K562 (cell line): Measurements from ENCODE around the gene SEC24B. TPM values are rescaled to one million over a fixed set of nuclear protein-coding genes. Genes with fewer than 3 reads are reported as not detected.

Source experiments
- ARHGAP35 ChIP-seq: fragments of 450-650 bp; IDR thresholded peaks from 2 replicates; pipeline ENCODE4 v1.6.1; 2018; ENCODE audit not compliant: partially characterized antibody
- CREB1 ChIP-seq, 2 experiments: sonication (generic) in 1 of 2; formaldehyde crosslinking in 1 of 2; IDR thresholded peaks; 2 replicates each; pipeline versions ENCODE4 v1.6.1 to v1.8.0; 2012 to 2022; ENCODE audit warnings: inconsistent platforms in 1 of 2, mild to moderate bottlenecking in 1 of 2, missing genetic modification reagents in 1 of 2, moderate library complexity in 1 of 2
- DNMT1 ChIP-seq: fragments of 450-650 bp; IDR thresholded peaks from 2 replicates; pipeline ENCODE4 v1.6.1; 2016; ENCODE audit warnings: antibody characterized with exemption, mild to moderate bottlenecking
- ELK1 ChIP-seq: sonication (generic); formaldehyde crosslinking; IDR thresholded peaks from 2 replicates; pipeline ENCODE4 v1.8.1; 2022; ENCODE audit warnings: missing genetic modification reagents
- ELK3 ChIP-seq: fragments of 450-650 bp; formaldehyde crosslinking; IDR thresholded peaks from 2 replicates; pipeline ENCODE4 v1.4.0; 2020; ENCODE audit warnings: mild to moderate bottlenecking
- FOXJ3 ChIP-seq: sonication (generic); formaldehyde crosslinking; IDR thresholded peaks from 2 replicates; pipeline ENCODE4 v1.4.0; 2020; ENCODE audit warnings: mild to moderate bottlenecking, missing genetic modification reagents
- FUS ChIP-seq: fragments of 200-400 bp; formaldehyde crosslinking; optimal IDR thresholded peaks from 2 replicates; pipeline ENCODE3; 2017; ENCODE audit warnings: low read depth, low read length
- GABPB1 ChIP-seq: sonication (generic); formaldehyde crosslinking; IDR thresholded peaks from 2 replicates; pipeline ENCODE4 v1.8.0; 2022; ENCODE audit warnings: mild to moderate bottlenecking, missing genetic modification reagents
- HOXB6 ChIP-seq: fragments of 250-450 bp; sonication (Bioruptor Pico); IDR thresholded peaks from 2 replicates; pipeline ENCODE4 v1.5.1; 2022; ENCODE audit warnings: mild to moderate bottlenecking, borderline replicate concordance
- ILK ChIP-seq: fragments of 450-650 bp; IDR thresholded peaks from 2 replicates; pipeline ENCODE4 v1.6.1; 2016; ENCODE audit warnings: missing genetic modification characterization, low read depth, mild to moderate bottlenecking, missing compliant biosample characterization, moderate library complexity, borderline replicate concordance
- KAT7 ChIP-seq: sonication (generic); formaldehyde crosslinking; IDR thresholded peaks from 2 replicates; pipeline ENCODE4 v1.8.0; 2022; ENCODE audit warnings: missing genetic modification reagents, mild to moderate bottlenecking, borderline replicate concordance
- KDM4B ChIP-seq, 2 experiments: fragments of 450-650 bp in 1 of 2; sonication (generic) in 1 of 2; IDR thresholded peaks; 2 replicates each; pipeline ENCODE4 v1.6.1; 2016 to 2017; ENCODE audit warnings: borderline replicate concordance in 2 of 2, antibody characterized with exemption in 1 of 2, low read depth in 1 of 2, mild to moderate bottlenecking in 1 of 2
- L3MBTL2 ChIP-seq: fragments of 450-650 bp; IDR thresholded peaks from 2 replicates; pipeline ENCODE4 v1.6.1; 2016; ENCODE audit warnings: mild to moderate bottlenecking, moderate library complexity
- MEIS2 ChIP-seq: fragments of 450-650 bp; IDR thresholded peaks from 2 replicates; pipeline ENCODE4 v1.6.1; 2014; ENCODE audit warnings: mild to moderate bottlenecking; ENCODE audit not compliant: partially characterized antibody
- NONO ChIP-seq, 2 experiments: fragments of 200-400 bp in 1 of 2; fragments of 450-650 bp in 1 of 2; formaldehyde crosslinking in 1 of 2; IDR thresholded peaks; 2 replicates each; pipeline ENCODE4 v1.6.1; 2017; ENCODE audit warnings: low read depth in 2 of 2, mild to moderate bottlenecking in 2 of 2, moderate library complexity in 2 of 2, low read length in 1 of 2
- NUFIP1 ChIP-seq: fragments of 450-650 bp; IDR thresholded peaks from 2 replicates; pipeline ENCODE4 v1.6.1; 2018; ENCODE audit not compliant: partially characterized antibody
- POLR3A ChIP-seq: IDR thresholded peaks from 2 replicates; pipeline ENCODE4 v1.6.1; 2011; ENCODE audit warnings: borderline replicate concordance, mild to moderate bottlenecking, moderate library complexity; ENCODE audit not compliant: insufficient read length, insufficient read depth; ENCODE audit errors: extremely low read depth
- RBFOX2 ChIP-seq: fragments of 200-400 bp; formaldehyde crosslinking; IDR thresholded peaks from 2 replicates; pipeline ENCODE4 v1.6.1; 2017; ENCODE audit warnings: low read depth, mild to moderate bottlenecking, low read length, moderate library complexity
- SRSF1 ChIP-seq: fragments of 200-400 bp; formaldehyde crosslinking; IDR thresholded peaks from 2 replicates; pipeline ENCODE4 v1.6.1; 2017; ENCODE audit warnings: mild to moderate bottlenecking, low read depth, low read length, moderate library complexity
- TBP ChIP-seq: optimal IDR thresholded peaks from 2 replicates; pipeline ENCODE3; 2011; ENCODE audit warnings: low read depth, low read length, improper control_type of control experiment
- ZFP36 ChIP-seq: fragments of 150-350 bp; IDR thresholded peaks from 2 replicates; pipeline ENCODE4 v1.6.1; 2018; ENCODE audit warnings: low read length, low read depth; ENCODE audit not compliant: partially characterized antibody
- ZNF133 ChIP-seq: fragments of 250-450 bp; sonication (Bioruptor Pico); IDR thresholded peaks from 2 replicates; pipeline ENCODE4 v1.4.0; 2020; ENCODE audit warnings: mild to moderate bottlenecking
- ZNF197 ChIP-seq: fragments of 200-800 bp; sonication (Bioruptor generic); IDR thresholded peaks from 2 replicates; pipeline ENCODE4 v1.6.1; 2016; ENCODE audit warnings: low read depth, missing genetic modification characterization, missing compliant biosample characterization
- ZNF583 ChIP-seq: fragments of 250-450 bp; sonication (Bioruptor Pico); IDR thresholded peaks from 2 replicates; pipeline ENCODE4 v1.4.0; 2020
- ZNF780A ChIP-seq: fragments of 250-450 bp; sonication (Bioruptor Pico); IDR thresholded peaks from 2 replicates; pipeline ENCODE4 v1.5.0; 2021; ENCODE audit warnings: mild to moderate bottlenecking
- polyA plus RNA-seq, 8 experiments: library from polyadenylated mRNA; depleted of rRNA in 4 of 8; stranded (reverse) in 5 of 8; unstranded in 3 of 8; fragments of >200 nt; fragmentation: Nextera tagmentation in 2 of 8; fragmentation: Illumina TruSeq in 1 of 8; extraction: Ambion mirVana in 2 of 8; extraction: Trizol in 1 of 8; gene quantifications; 2 replicates each; pipeline versions ENCODE4 v1.2.1 to v1.2.3, GENCODE V29; 2011 to 2014; ENCODE audit warnings: inconsistent platforms in 1 of 8, missing spikeins in 1 of 8
- total RNA-seq, 7 experiments: library from RNA; depleted of rRNA in 6 of 7; stranded (reverse); fragments of >200 nt in 6 of 7; fragmentation: Illumina TruSeq in 2 of 7; extraction: Trizol in 2 of 7; gene quantifications; 2 replicates each; pipeline versions ENCODE4 v1.2.1 to v1.2.3, GENCODE V29; 2011 to 2021; ENCODE audit warnings: low replicate concordance in 1 of 7
- TF ChIP-seq, protein P1 (sequence below): sonication (generic); formaldehyde crosslinking; IDR thresholded peaks from 2 replicates; pipeline ENCODE4 v1.8.1; 2023; ENCODE audit warnings: mild to moderate bottlenecking, missing genetic modification reagents

SEC24B gene
- total and polyA plus RNA-seq, 9 of the 15 experiments (the other 6 are each of a cell fraction or from before 2014, with no cell fraction given): 6.3 to 46.4 (median 17.1) TPM

DNA sequence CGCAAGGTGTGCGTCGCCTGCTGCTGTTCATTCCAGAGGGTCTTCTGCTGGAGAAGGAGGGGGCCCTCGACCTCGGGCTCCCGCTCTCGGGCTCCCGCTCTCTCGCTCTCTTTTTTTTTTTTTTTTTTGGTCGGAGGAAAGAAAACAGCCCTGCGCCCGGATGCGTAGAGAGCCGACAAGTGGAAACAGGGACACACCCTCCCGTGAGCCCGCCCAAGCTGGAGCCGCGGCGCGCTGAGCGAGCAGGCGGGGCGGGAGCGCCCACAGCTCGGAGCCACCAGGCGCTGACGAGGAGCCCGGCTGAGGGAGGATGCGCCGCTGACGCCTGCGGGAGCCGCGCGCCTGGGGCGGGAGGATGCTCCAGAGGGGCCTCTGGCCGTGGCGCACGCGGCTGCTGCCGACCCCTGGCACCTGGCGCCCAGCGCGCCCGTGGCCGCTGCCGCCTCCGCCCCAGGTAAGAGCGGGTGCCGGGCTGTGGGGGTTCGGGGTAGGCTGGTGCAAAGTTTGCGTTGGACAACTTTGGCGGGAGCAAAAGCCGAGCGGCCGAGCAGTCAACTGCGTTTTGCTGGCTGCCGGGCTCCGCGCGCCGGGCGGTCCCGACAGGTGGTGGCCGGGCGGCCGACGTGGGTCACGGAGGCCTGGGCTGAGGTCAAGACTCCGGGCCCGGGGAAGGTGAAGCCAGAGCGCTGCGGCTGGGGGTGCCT lies 126.5 kb downstream of the SEC24B start, which contains the start of gene MCUB (continued):
- peak; percentile 15 to 22; a peak in 2 of 4 replicates for TF ChIP-seq NONO (IDR thresholded peaks at IDR 0.05; ENCODE audit: low read depth in 2 of 2, low read length in 1 of 2)
- TF ChIP-seq ZNF197: no peak
- peak; percentile 35; the same call in 1 of the 2 replicates for TF ChIP-seq GABPB1 (CRISPR knock-in tag)
- TF ChIP-seq KAT7 (CRISPR knock-in tag): peak; percentile 50
- TF ChIP-seq HOXB6 (CRISPR knock-in tag): no peak
- peak; percentile 68 for TF ChIP-seq L3MBTL2
- TF ChIP-seq ILK (tag): no peak
- no peak for TF ChIP-seq SRSF1
- peak; percentile 33; the same call in 1 of the 2 replicates for TF ChIP-seq CREB1 (IDR thresholded peaks at IDR 0.05)
- peak; percentile 40 for TF ChIP-seq CREB1 (CRISPR knock-in tag; IDR thresholded peaks at IDR 0.05)
- no peak for TF ChIP-seq KDM4B (IDR thresholded peaks at IDR 0.05; ENCODE audit: borderline replicate concordance in 2 of 2, low read depth in 1 of 2)
- TF ChIP-seq ARHGAP35: no peak
- peak; percentile 49 for TF ChIP-seq FUS
- TF ChIP-seq ZNF780A (CRISPR knock-in tag): no peak
- TF ChIP-seq NUFIP1: no peak
- TF ChIP-seq ZFP36: no peak
- TF ChIP-seq, protein P1, sequence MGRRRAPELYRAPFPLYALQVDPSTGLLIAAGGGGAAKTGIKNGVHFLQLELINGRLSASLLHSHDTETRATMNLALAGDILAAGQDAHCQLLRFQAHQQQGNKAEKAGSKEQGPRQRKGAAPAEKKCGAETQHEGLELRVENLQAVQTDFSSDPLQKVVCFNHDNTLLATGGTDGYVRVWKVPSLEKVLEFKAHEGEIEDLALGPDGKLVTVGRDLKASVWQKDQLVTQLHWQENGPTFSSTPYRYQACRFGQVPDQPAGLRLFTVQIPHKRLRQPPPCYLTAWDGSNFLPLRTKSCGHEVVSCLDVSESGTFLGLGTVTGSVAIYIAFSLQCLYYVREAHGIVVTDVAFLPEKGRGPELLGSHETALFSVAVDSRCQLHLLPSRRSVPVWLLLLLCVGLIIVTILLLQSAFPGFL (CRISPR knock-in tag): no peak
- TF ChIP-seq ZNF133 (CRISPR knock-in tag): no peak
- peak; percentile 25 for TF ChIP-seq MEIS2
- TF ChIP-seq TBP: peak; percentile 47
- TF ChIP-seq POLR3A: no peak
- TF ChIP-seq ELK3 (CRISPR knock-in tag): no peak
- no peak for TF ChIP-seq FOXJ3 (CRISPR knock-in tag)
- TF ChIP-seq ELK1 (CRISPR knock-in tag): no peak
- TF ChIP-seq ZNF583 (CRISPR knock-in tag): no peak
- no peak for TF ChIP-seq DNMT1
- TF ChIP-seq RBFOX2: peak; percentile 79
